Thoracic aorta (tissue), 2 donors: ENCODE results near the gene ADAMTS16. TPM values are rescaled to one million over a fixed set of nuclear protein-coding genes. Genes with fewer than 3 reads are reported as not detected.

Experiments
- ATAC-seq: fragments of 150-250 bp; one replicate; pipeline ENCODE4 v1.8.0; 2017; ENCODE audit warnings: low read depth; ENCODE audit not compliant: insufficient number of reproducible peaks, low FRiP score
- DNase-seq: peaks from one replicate; pipeline ENCODE4 v3.0.0-alpha.2; 2020; ENCODE audit warnings: low spot score
- H3K27ac ChIP-seq, 2 donors: fragments of 200-600 bp; sonication (generic); 1 replicate in 1 of 2; 2 replicates in 1 of 2; pipeline ENCODE4 v1.5.1; 2016; ENCODE audit warnings: mild to moderate bottlenecking in 2 of 2, moderate library complexity in 2 of 2
- H3K27me3 ChIP-seq: fragments of 200-600 bp; sonication (generic); replicated peaks from 2 replicates; pipeline ENCODE4 v1.6.0; 2016; ENCODE audit warnings: mild to moderate bottlenecking; ENCODE audit not compliant: insufficient read depth
- H3K36me3 ChIP-seq: fragments of 200-600 bp; sonication (generic); one replicate; pipeline ENCODE4 v1.5.1; 2016
- H3K4me1 ChIP-seq, 2 donors: fragments of 200-600 bp; sonication (generic); 1 replicate in 1 of 2; 2 replicates in 1 of 2; pipeline versions ENCODE4 v1.5.1 to v1.6.0; 2016; ENCODE audit warnings: low read depth in 2 of 2, mild to moderate bottlenecking in 1 of 2; ENCODE audit not compliant: control insufficient read depth in 1 of 2
- H3K4me3 ChIP-seq: fragments of 200-600 bp; sonication (generic); 2 replicates; pipeline ENCODE4 v1.5.1; 2016; ENCODE audit warnings: mild to moderate bottlenecking
- H3K9me3 ChIP-seq: fragments of 200-600 bp; sonication (generic); 2 replicates; pipeline ENCODE4 v1.5.1; 2016
- CTCF ChIP-seq: fragments of 200-600 bp; sonication (generic); IDR thresholded peaks from one replicate; pipeline ENCODE4 v1.5.1; 2019; ENCODE audit warnings: antibody characterized with exemption
- total RNA-seq, 2 donors: library from RNA; depleted of rRNA; stranded (reverse); fragments of >200 nt; gene quantifications; one replicate each; pipeline versions ENCODE4 v1.1.0 to v1.2.3, GENCODE V29; 2016

Gene ADAMTS16
- total RNA-seq, 2 donors from 2014 or later: not detected

GRCh38 chr5:5209089-5209488 is 69.0 kb downstream of the ADAMTS16 start:
- no peak for TF ChIP-seq CTCF
- DNase-seq: no peak
- Histone ChIP-seq H3K36me3 (no peaks in the 10 kb centered on the region), H3K27me3 (no peaks in the 10 kb centered on the region), H3K4me1 (no peaks in the 10 kb centered on the region), H3K9me3 (no peaks in the 10 kb centered on the region), H3K27ac (no peak overlapping the region), H3K4me3 (no peak overlapping the region)
- no peak for ATAC-seq

- Histone ChIP-seq H3K4me1 (no peaks in the 10 kb centered on the region), H3K4me3 (no peak overlapping the region), H3K27me3 (no peaks in the 10 kb centered on the region), H3K27ac (no peak overlapping the region), H3K36me3 (no peaks in the 10 kb centered on the region), H3K9me3 (no peaks in the 10 kb centered on the region)
- ATAC-seq (no peak), DNase-seq (no peak)
- no peak for TF ChIP-seq CTCF
These were observed 69.6 kb downstream of the ADAMTS16 start for GRCh38 chr5:5209510-5210286.

GRCh38 chr5:5217371-5217770 is 77.2 kb downstream of the ADAMTS16 start:
- Histone ChIP-seq H3K4me3 (no peak overlapping the region), H3K27me3 (no peaks in the 10 kb centered on the region), H3K9me3 (no peaks in the 10 kb centered on the region), H3K4me1 (no peaks in the 10 kb centered on the region), H3K27ac (no peak overlapping the region), H3K36me3 (no peaks in the 10 kb centered on the region)
- no peak for DNase-seq
- no peak for ATAC-seq
- no peak for TF ChIP-seq CTCF

GRCh38 chr5:5218396-5218795 is 78.3 kb downstream of the ADAMTS16 start:
- no peaks in the 10 kb centered on the region for H3K27me3 ChIP-seq
- H3K36me3 ChIP-seq: no peaks in the 10 kb centered on the region
- no peaks in the 10 kb centered on the region for H3K4me1 ChIP-seq
- H3K4me3 ChIP-seq: no peak overlapping the region
- H3K9me3 ChIP-seq: no peaks in the 10 kb centered on the region
- no peak for TF ChIP-seq CTCF
- ATAC-seq (no peak), DNase-seq (no peak)
- H3K27ac ChIP-seq: no peak overlapping the region

- Histone ChIP-seq H3K27me3 (no peaks in the 10 kb centered on the region), H3K36me3 (no peaks in the 10 kb centered on the region), H3K4me3 (no peak overlapping the region), H3K4me1 (no peaks in the 10 kb centered on the region), H3K9me3 (no peaks in the 10 kb centered on the region), H3K27ac (no peak overlapping the region)
- DNase-seq (no peak), ATAC-seq (no peak)
- TF ChIP-seq CTCF: no peak
These were observed 79.4 kb downstream of the ADAMTS16 start for GRCh38 chr5:5219541-5219940.
